Measurements from ENCODE around the gene B3GNT3.

B3GNT3 gene

GRCh38 chr19:17755443-17755890, 39.5 kb upstream of the B3GNT3 start:
- Histone ChIP-seq H3K9ac (ENCODE audit: low read depth, low read length, poor library complexity, severe bottlenecking) (no peak overlapping the region), H3K27me3 (ENCODE audit: insufficient read depth, low read length, poor library complexity, severe bottlenecking) (no peaks in the 10 kb centered on the region), H3K9me3 (ENCODE audit: insufficient read depth, low read depth, low read length) (no peaks in the 10 kb centered on the region), H3K4me3 (ENCODE audit: low read length, poor library complexity, severe bottlenecking) (no peak overlapping the region), H3K36me3 (ENCODE audit: insufficient read depth, low read length) (peaks cover 11% of the 10 kb centered on the region; the same call in 1 of the 2 replicates), H2AFZ (ENCODE audit: low read length) (no peak overlapping the region), H4K20me1 (ENCODE audit: insufficient read depth, low read length, poor library complexity, severe bottlenecking) (no peaks in the 10 kb centered on the region), H3F3A (ENCODE audit: low read depth) (no peaks in the 10 kb centered on the region), H3K4me1 (ENCODE audit: insufficient read depth, low read length, poor library complexity, severe bottlenecking) (peaks cover 26% of the 10 kb centered on the region), H3K4me2 (ENCODE audit: low read depth, low read length, poor library complexity, severe bottlenecking) (no peak overlapping the region), H3K9me2 (replicated peaks; ENCODE audit: low read depth, low read length) (no peaks in the 10 kb centered on the region), H3K79me2 (ENCODE audit: insufficient read depth, low read length) (peaks cover 32% of the 10 kb centered on the region)
- TF ChIP-seq CTCF (conservative IDR thresholded peaks at IDR 0.05; ENCODE audit: low read length) (no peak), EZH2phosphoT487 (IDR thresholded peaks at IDR 0.05; ENCODE audit: borderline replicate concordance) (no peak)

GRCh38 chr19:17755977-17756670, 38.8 kb upstream of the B3GNT3 start:
- Histone ChIP-seq H3K9me3 (ENCODE audit: insufficient read depth, low read depth, low read length) (no peaks in the 10 kb centered on the region), H4K20me1 (ENCODE audit: insufficient read depth, low read length, poor library complexity, severe bottlenecking) (no peaks in the 10 kb centered on the region), H3K36me3 (ENCODE audit: insufficient read depth, low read length) (peaks cover 16% of the 10 kb centered on the region; the same call in 1 of the 2 replicates), H2AFZ (ENCODE audit: low read length) (no peak overlapping the region), H3K4me1 (ENCODE audit: insufficient read depth, low read length, poor library complexity, severe bottlenecking) (peaks cover 23% of the 10 kb centered on the region), H3K79me2 (ENCODE audit: insufficient read depth, low read length) (peaks cover 25% of the 10 kb centered on the region), H3K4me2 (ENCODE audit: low read depth, low read length, poor library complexity, severe bottlenecking) (no peak overlapping the region), H3K4me3 (ENCODE audit: low read length, poor library complexity, severe bottlenecking) (no peak overlapping the region), H3F3A (ENCODE audit: low read depth) (no peaks in the 10 kb centered on the region), H3K27me3 (ENCODE audit: insufficient read depth, low read length, poor library complexity, severe bottlenecking) (no peaks in the 10 kb centered on the region), H3K9ac (ENCODE audit: low read depth, low read length, poor library complexity, severe bottlenecking) (no peak overlapping the region), H3K9me2 (replicated peaks; ENCODE audit: low read depth, low read length) (no peaks in the 10 kb centered on the region)
- no peak for TF ChIP-seq EZH2phosphoT487 (IDR thresholded peaks at IDR 0.05; ENCODE audit: borderline replicate concordance)
- TF ChIP-seq CTCF (conservative IDR thresholded peaks at IDR 0.05; ENCODE audit: low read length): no peak

- Histone ChIP-seq H3K36me3 (ENCODE audit: insufficient read depth, low read length) (peaks cover 19% of the 10 kb centered on the region; the same call in 1 of the 2 replicates), H3K4me2 (ENCODE audit: low read depth, low read length, poor library complexity, severe bottlenecking) (no peak overlapping the region), H3K27me3 (ENCODE audit: insufficient read depth, low read length, poor library complexity, severe bottlenecking) (no peaks in the 10 kb centered on the region), H2AFZ (ENCODE audit: low read length) (no peak overlapping the region), H3K9me2 (replicated peaks; ENCODE audit: low read depth, low read length) (no peaks in the 10 kb centered on the region), H3F3A (ENCODE audit: low read depth) (no peaks in the 10 kb centered on the region), H3K79me2 (ENCODE audit: insufficient read depth, low read length) (peaks cover 18% of the 10 kb centered on the region), H3K9me3 (ENCODE audit: insufficient read depth, low read depth, low read length) (no peaks in the 10 kb centered on the region), H4K20me1 (ENCODE audit: insufficient read depth, low read length, poor library complexity, severe bottlenecking) (no peaks in the 10 kb centered on the region), H3K4me1 (ENCODE audit: insufficient read depth, low read length, poor library complexity, severe bottlenecking) (peaks cover 18% of the 10 kb centered on the region), H3K9ac (ENCODE audit: low read depth, low read length, poor library complexity, severe bottlenecking) (no peak overlapping the region), H3K4me3 (ENCODE audit: low read length, poor library complexity, severe bottlenecking) (no peak overlapping the region)
- no peak for TF ChIP-seq EZH2phosphoT487 (IDR thresholded peaks at IDR 0.05; ENCODE audit: borderline replicate concordance)
- TF ChIP-seq CTCF (conservative IDR thresholded peaks at IDR 0.05; ENCODE audit: low read length): no peak
These were observed 37.8 kb upstream of the B3GNT3 start for GRCh38 chr19:17757125-17757524.
